HUES6 (cell line): ENCODE measurements around the gene STK32B.

ENCODE experiments used
- H3K27ac ChIP-seq: 2 replicates; pipeline ENCODE4 v1.7.0; 2013; ENCODE audit warnings: low read depth, mild to moderate bottlenecking, low read length, inconsistent platforms
- H3K27me3 ChIP-seq: 2 replicates; pipeline ENCODE4 v1.6.1; 2013; ENCODE audit warnings: low read length; ENCODE audit not compliant: control insufficient read depth, insufficient read depth
- H3K36me3 ChIP-seq: 2 replicates; pipeline ENCODE4 v1.6.1; 2013; ENCODE audit warnings: low read length; ENCODE audit not compliant: control insufficient read depth, insufficient read depth
- H3K4me1 ChIP-seq: 2 replicates; pipeline ENCODE4 v1.6.1; 2013; ENCODE audit warnings: low read length; ENCODE audit not compliant: control insufficient read depth, insufficient read depth
- H3K4me3 ChIP-seq: 2 replicates; pipeline ENCODE4 v1.5.1; 2013; ENCODE audit warnings: low read depth, low read length
- H3K9ac ChIP-seq: one replicate; pipeline ENCODE4 v1.6.1; 2013; ENCODE audit warnings: mild to moderate bottlenecking, low read length
- H3K9me3 ChIP-seq: 2 replicates; pipeline ENCODE4 v1.6.1; 2013; ENCODE audit warnings: low read depth, low read length; ENCODE audit not compliant: control insufficient read depth, insufficient read depth

The STK32B gene

GRCh38 chr4:5389756-5390310 lies 338.6 kb downstream of the STK32B start:
- Histone ChIP-seq H3K27me3 (no peaks in the 10 kb centered on the region), H3K4me3 (no peak overlapping the region), H3K36me3 (no peaks in the 10 kb centered on the region), H3K9ac (no peak overlapping the region), H3K9me3 (peaks cover 4% of the 10 kb centered on the region), H3K27ac (no peak overlapping the region), H3K4me1 (no peaks in the 10 kb centered on the region)

GRCh38 chr4:5391492-5391891 lies 340.2 kb downstream of the STK32B start:
- Histone ChIP-seq H3K9me3 (peaks cover 4% of the 10 kb centered on the region), H3K4me1 (no peaks in the 10 kb centered on the region), H3K36me3 (no peaks in the 10 kb centered on the region), H3K4me3 (no peak overlapping the region), H3K9ac (no peak overlapping the region), H3K27ac (no peak overlapping the region), H3K27me3 (no peaks in the 10 kb centered on the region)

- Histone ChIP-seq H3K36me3 (no peaks in the 10 kb centered on the region), H3K9me3 (peaks cover 4% of the 10 kb centered on the region), H3K27me3 (no peaks in the 10 kb centered on the region), H3K4me3 (no peak overlapping the region), H3K27ac (no peak overlapping the region), H3K9ac (no peak overlapping the region), H3K4me1 (no peaks in the 10 kb centered on the region; the same call in 1 of the 2 replicates)
Observed at GRCh38 chr4:5393911-5394513, 342.7 kb downstream of the STK32B start.

GRCh38 chr4:5395781-5396180 lies 344.5 kb downstream of the STK32B start:
- Histone ChIP-seq H3K27me3 (no peaks in the 10 kb centered on the region), H3K9ac (no peak overlapping the region), H3K36me3 (no peaks in the 10 kb centered on the region), H3K27ac (no peak overlapping the region), H3K9me3 (no peaks in the 10 kb centered on the region; the same call in 1 of the 2 replicates), H3K4me1 (no peaks in the 10 kb centered on the region; the same call in 1 of the 2 replicates), H3K4me3 (no peak overlapping the region)

- H3K4me3 ChIP-seq = no peak overlapping the region
- no peaks in the 10 kb centered on the region; the same call in 1 of the 2 replicates for H3K4me1 ChIP-seq
- H3K36me3 ChIP-seq = no peaks in the 10 kb centered on the region
Observed at GRCh38 chr4:5398056-5398455, 346.8 kb downstream of the STK32B start.

GRCh38 chr4:5399124-5399523 lies 347.8 kb downstream of the STK32B start:
- Histone ChIP-seq H3K4me1 (no peaks in the 10 kb centered on the region; the same call in 1 of the 2 replicates), H3K9me3 (peaks cover 12% of the 10 kb centered on the region; the same call in 1 of the 2 replicates), H3K27ac (no peak overlapping the region), H3K9ac (no peak overlapping the region), H3K36me3 (no peaks in the 10 kb centered on the region), H3K4me3 (no peak overlapping the region), H3K27me3 (no peaks in the 10 kb centered on the region)

More at GRCh38 chr4:5398056-5398455, 346.8 kb downstream of the STK32B start:
- Histone ChIP-seq H3K27ac (no peak overlapping the region), H3K9ac (no peak overlapping the region), H3K9me3 (peaks cover 7% of the 10 kb centered on the region; the same call in 1 of the 2 replicates), H3K27me3 (no peaks in the 10 kb centered on the region)

- Histone ChIP-seq H3K36me3 (no peaks in the 10 kb centered on the region), H3K4me3 (no peak overlapping the region), H3K27ac (no peak overlapping the region), H3K4me1 (no peaks in the 10 kb centered on the region; the same call in 1 of the 2 replicates), H3K9me3 (peaks cover 12% of the 10 kb centered on the region; the same call in 1 of the 2 replicates), H3K27me3 (no peaks in the 10 kb centered on the region), H3K9ac (no peak overlapping the region)
Observed at GRCh38 chr4:5399790-5400421, 348.6 kb downstream of the STK32B start.

GRCh38 chr4:5403746-5404497 lies 352.6 kb downstream of the STK32B start:
- no peaks in the 10 kb centered on the region for H3K36me3 ChIP-seq
- H3K9ac ChIP-seq = no peak overlapping the region
- H3K4me3 ChIP-seq = no peak overlapping the region
- no peak overlapping the region for H3K27ac ChIP-seq
- no peaks in the 10 kb centered on the region for H3K4me1 ChIP-seq
- no peaks in the 10 kb centered on the region for H3K27me3 ChIP-seq
- peaks cover 35% of the 10 kb centered on the region for H3K9me3 ChIP-seq

GRCh38 chr4:5409237-5409636 lies 358.0 kb downstream of the STK32B start:
- Histone ChIP-seq H3K9ac (no peak overlapping the region), H3K4me1 (no peaks in the 10 kb centered on the region), H3K36me3 (no peaks in the 10 kb centered on the region), H3K27me3 (no peaks in the 10 kb centered on the region), H3K4me3 (no peak overlapping the region), H3K9me3 (peaks cover 22% of the 10 kb centered on the region), H3K27ac (no peak overlapping the region)

- H3K27me3 ChIP-seq = no peaks in the 10 kb centered on the region
Observed at GRCh38 chr4:5409972-5410618, 358.8 kb downstream of the STK32B start.

More at GRCh38 chr4:5409972-5410618, 358.8 kb downstream of the STK32B start:
- Histone ChIP-seq H3K4me1 (no peaks in the 10 kb centered on the region), H3K9me3 (peaks cover 21% of the 10 kb centered on the region), H3K36me3 (no peaks in the 10 kb centered on the region), H3K9ac (no peak overlapping the region), H3K4me3 (no peak overlapping the region), H3K27ac (no peak overlapping the region)
